Measurements from ENCODE around the gene ELK3. TPM values are rescaled to one million over a fixed set of nuclear protein-coding genes. Genes with fewer than 3 reads are reported as not detected.

The ELK3 gene
- total and polyA plus RNA-seq, 8 donors = 2.9 to 12.9 (median 6.1) TPM

DNA sequence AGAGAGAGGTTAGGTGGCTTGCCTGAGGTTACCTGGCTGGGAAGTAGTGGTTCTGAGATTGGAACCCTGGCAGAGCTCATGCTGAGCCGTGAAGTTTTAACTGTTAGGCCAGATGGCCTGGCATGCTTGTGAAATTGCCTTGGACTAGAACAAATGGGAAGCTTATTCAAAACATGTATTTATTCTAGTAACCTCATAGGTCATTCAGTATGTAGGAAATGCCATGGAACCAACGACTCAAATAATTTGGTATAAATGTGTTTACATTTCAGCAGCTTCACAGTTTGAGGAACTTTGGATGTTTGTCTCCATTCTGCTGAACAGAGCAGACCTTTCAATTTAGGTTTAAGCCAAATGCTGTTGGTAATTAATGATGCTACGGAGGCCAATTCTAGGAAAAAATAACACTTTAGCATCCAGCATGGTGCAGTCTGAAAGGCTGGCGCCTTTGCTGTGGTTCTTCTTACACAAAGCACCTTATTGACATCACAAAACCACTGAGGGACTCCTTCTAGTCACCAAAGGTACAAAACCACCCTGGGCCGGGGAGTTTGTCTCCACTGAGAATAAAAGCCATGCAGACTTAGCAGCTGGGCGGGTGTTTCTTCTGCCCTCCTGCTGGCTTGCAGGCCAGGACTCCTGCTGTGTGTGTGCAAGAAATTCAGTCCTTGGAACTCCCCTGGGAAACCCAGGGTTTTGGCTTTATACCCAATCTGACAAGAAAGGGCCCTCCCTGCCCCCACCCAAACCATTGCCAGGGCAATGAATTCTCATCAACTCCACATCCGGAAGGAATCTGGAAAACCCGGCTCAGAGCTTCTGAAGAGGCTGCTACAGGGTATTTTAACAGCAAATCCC, 64.2 kb downstream of the ELK3 start:
- Histone ChIP-seq H3K9me3 (no peaks in the 10 kb centered on the region), H3K36me3 (no peaks in the 10 kb centered on the region), H3K4me3 (no peak overlapping the region), H3K27me3 (no peaks in the 10 kb centered on the region), H3K27ac (peak overlapping the region; percentile 0 to 56 (median 41)), H3K4me1 (peaks cover 19 to 42% (median 21%) of the 10 kb centered on the region in 3 donors)
- ATAC-seq = peak; percentile 79 to 81 (median 79)
- TF ChIP-seq, protein P1, sequence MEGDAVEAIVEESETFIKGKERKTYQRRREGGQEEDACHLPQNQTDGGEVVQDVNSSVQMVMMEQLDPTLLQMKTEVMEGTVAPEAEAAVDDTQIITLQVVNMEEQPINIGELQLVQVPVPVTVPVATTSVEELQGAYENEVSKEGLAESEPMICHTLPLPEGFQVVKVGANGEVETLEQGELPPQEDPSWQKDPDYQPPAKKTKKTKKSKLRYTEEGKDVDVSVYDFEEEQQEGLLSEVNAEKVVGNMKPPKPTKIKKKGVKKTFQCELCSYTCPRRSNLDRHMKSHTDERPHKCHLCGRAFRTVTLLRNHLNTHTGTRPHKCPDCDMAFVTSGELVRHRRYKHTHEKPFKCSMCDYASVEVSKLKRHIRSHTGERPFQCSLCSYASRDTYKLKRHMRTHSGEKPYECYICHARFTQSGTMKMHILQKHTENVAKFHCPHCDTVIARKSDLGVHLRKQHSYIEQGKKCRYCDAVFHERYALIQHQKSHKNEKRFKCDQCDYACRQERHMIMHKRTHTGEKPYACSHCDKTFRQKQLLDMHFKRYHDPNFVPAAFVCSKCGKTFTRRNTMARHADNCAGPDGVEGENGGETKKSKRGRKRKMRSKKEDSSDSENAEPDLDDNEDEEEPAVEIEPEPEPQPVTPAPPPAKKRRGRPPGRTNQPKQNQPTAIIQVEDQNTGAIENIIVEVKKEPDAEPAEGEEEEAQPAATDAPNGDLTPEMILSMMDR (IDR thresholded peaks at IDR 0.05) = no peak
- peak in 5 of 6 donors; percentile 75 to 85 (median 79) for DNase-seq
- no peak for FAIRE-seq
- 25 to 27% methylated on average over 8 of the region's 8 CpGs for WGBS, 2 donors
- intact Hi-C loops (cut with DNase I) = no loop called here

DNA sequence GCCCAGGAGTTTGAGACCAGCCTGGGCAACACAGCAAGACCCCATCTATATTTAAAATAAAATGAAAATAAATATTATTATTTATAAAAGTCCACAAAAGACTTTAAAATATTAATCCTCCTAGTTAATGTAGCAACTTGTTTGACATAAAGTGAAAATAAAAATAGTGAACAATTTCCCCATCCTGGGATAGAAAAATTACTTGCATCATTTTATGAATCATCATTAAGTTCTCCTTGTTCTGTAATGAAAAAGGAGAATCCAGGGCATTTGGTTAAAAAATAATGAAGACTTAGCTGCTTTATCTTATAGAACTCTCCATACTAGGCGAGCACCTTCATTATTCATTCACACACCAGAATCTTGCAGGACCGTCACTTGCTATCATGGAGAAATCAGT, 66.1 kb downstream of the ELK3 start:
- TF ChIP-seq, protein P1 (IDR thresholded peaks at IDR 0.05) = no peak
- Histone ChIP-seq H3K4me1 (peaks cover 19 to 46% (median 29%) of the 10 kb centered on the region in 3 donors), H3K9me3 (no peaks in the 10 kb centered on the region), H3K27ac (no peak overlapping the region), H3K36me3 (no peaks in the 10 kb centered on the region), H3K4me3 (no peak overlapping the region), H3K27me3 (no peaks in the 10 kb centered on the region)
- intact Hi-C loops (cut with DNase I) = no loop called here
- 87 to 90% methylated on average over 2 of the region's 2 CpGs for WGBS, 2 donors
- ATAC-seq (no peak), DNase-seq (no peak), FAIRE-seq (no peak)

DNA sequence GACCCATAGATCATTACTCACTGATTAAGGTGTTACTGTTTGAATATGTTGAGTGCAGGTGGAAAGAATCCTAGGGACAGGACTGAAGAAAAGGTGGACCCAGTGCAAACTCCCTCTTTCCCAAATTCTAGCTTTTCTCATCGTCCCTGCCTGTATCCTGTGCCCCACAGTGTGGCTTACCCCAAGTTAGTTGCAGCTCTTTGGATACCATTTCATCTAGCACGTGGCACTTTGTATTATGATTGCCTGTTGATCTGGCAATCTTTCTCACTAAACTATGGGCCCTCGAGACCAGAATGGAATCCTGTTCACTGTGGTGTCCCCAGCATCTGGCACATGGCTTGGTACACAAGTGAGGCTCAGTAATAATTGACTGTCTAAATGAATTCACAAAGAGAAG, 66.5 kb downstream of the ELK3 start:
- Histone ChIP-seq H3K4me3 (no peak overlapping the region), H3K9me3 (no peaks in the 10 kb centered on the region), H3K27me3 (no peaks in the 10 kb centered on the region), H3K27ac (no peak overlapping the region), H3K4me1 (peaks cover 19 to 46% (median 29%) of the 10 kb centered on the region in 3 donors), H3K36me3 (no peaks in the 10 kb centered on the region)
- TF ChIP-seq, protein P1 (IDR thresholded peaks at IDR 0.05) = no peak
- intact Hi-C loops (cut with DNase I) = no loop called here
- WGBS, 2 donors = 65 to 75% methylated on average over 3 of the region's 3 CpGs
- DNase-seq (no peak), FAIRE-seq (no peak), ATAC-seq (no peak)

DNA sequence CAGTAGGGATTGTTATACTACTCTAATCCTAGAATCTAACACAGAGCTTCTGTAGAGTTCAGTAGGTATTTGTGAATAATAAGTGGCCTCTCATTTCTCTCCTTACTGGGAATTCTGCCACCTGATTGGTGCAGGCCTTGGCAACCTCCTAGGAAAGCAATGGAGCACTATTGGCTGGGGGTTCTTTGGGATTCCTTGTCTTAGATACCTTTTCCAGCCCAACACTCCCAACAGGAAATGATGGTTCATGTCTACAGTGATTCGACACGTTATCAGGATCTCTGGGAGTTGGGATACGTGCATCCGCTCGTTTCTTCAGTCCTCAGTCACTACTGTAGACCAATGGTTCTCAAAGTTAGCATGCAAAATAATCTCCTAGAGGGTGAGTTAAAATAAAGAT, 67.4 kb downstream of the ELK3 start:
- DNase-seq = no peak
- FAIRE-seq = no peak
- no peaks in the 10 kb centered on the region for H3K36me3 ChIP-seq
- H3K4me1 ChIP-seq = peaks cover 19 to 52% (median 25%) of the 10 kb centered on the region in 3 donors
- H3K4me3 ChIP-seq = no peak overlapping the region
- no peaks in the 10 kb centered on the region for H3K9me3 ChIP-seq
- ATAC-seq = no peak
- TF ChIP-seq, protein P1 (IDR thresholded peaks at IDR 0.05) = no peak
- H3K27ac ChIP-seq = no peak overlapping the region
- intact Hi-C loops (cut with DNase I) = no loop called here
- no peaks in the 10 kb centered on the region for H3K27me3 ChIP-seq
- WGBS, 2 donors = 94 to 97% methylated on average over 5 of the region's 5 CpGs

DNA sequence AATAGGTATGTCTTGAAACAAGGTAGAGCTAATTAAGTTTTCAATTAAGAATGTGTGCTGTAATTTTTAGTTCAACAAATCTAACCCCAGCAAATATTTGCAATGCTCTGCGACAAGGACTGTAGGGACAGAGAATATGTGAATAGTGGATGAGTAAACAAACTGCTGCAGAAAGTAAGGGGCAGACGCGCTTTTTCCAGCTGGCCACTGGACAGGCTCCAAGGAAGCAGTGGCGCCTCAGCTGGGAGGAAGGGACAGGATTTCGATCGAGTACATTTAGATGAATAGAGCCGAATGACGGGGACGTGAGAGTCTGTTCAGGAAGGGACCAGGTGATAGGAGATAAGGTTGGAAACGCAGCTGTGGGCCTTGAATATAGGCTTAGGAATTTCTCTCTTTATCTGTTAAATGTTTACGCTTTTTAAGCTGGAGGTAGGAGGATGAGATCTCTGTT, 69.3 kb downstream of the ELK3 start:
- H3K4me3 ChIP-seq = no peak overlapping the region
- intact Hi-C loops (cut with DNase I) = no loop called here
- ATAC-seq (peak; percentile 69 to 84 (median 82)), FAIRE-seq (no peak), DNase-seq (peak in 5 of 6 donors; percentile 56 to 79 (median 77))
- H3K9me3 ChIP-seq = no peaks in the 10 kb centered on the region
- H3K4me1 ChIP-seq = peaks cover 8 to 33% (median 9%) of the 10 kb centered on the region in 3 donors
- H3K27ac ChIP-seq = peak overlapping the region in 2 of 4 donors; percentile 57 to 59
- TF ChIP-seq, protein P1 (IDR thresholded peaks at IDR 0.05) = no peak
- H3K36me3 ChIP-seq = no peaks in the 10 kb centered on the region
- H3K27me3 ChIP-seq = no peaks in the 10 kb centered on the region
- WGBS, 2 donors = 25 to 37% methylated on average over 11 of the region's 11 CpGs

Data from pancreas (tissue), 10 donors.